ENCODE data around the gene CASP14. TPM values are rescaled to one million over a fixed set of nuclear protein-coding genes. Genes with fewer than 3 reads are reported as not detected.

CASP14 gene
- total RNA-seq, 1 experiment from 2014 or later, result not detected

DNA sequence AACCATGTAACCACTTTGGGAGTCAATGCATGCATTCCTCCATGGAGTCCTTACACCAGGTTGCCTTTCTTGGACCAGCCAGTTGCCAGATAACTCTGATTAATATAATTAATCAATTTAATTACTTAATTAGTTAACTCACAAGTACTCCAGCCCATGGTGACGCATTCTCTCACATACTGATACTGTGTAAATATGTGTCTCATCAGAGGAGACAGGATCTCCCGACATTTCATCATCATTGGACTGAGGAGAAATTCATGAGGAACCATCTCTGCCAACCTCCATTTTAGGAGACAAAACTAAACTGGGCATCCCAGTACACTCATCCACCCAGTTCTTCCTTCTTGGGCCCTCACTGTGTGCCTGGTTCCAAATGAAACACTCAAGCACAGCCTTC is 6.5 kb upstream of the CASP14 start (continued):
- TF ChIP-seq, protein P1, sequence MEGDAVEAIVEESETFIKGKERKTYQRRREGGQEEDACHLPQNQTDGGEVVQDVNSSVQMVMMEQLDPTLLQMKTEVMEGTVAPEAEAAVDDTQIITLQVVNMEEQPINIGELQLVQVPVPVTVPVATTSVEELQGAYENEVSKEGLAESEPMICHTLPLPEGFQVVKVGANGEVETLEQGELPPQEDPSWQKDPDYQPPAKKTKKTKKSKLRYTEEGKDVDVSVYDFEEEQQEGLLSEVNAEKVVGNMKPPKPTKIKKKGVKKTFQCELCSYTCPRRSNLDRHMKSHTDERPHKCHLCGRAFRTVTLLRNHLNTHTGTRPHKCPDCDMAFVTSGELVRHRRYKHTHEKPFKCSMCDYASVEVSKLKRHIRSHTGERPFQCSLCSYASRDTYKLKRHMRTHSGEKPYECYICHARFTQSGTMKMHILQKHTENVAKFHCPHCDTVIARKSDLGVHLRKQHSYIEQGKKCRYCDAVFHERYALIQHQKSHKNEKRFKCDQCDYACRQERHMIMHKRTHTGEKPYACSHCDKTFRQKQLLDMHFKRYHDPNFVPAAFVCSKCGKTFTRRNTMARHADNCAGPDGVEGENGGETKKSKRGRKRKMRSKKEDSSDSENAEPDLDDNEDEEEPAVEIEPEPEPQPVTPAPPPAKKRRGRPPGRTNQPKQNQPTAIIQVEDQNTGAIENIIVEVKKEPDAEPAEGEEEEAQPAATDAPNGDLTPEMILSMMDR (IDR thresholded peaks at IDR 0.05 in 2 of 3, conservative IDR thresholded peaks at IDR 0.05 in 1 of 3; ENCODE audit: borderline replicate concordance in 1 of 3, insufficient read depth in 1 of 3, low read depth in 2 of 3, low read length in 2 of 3), result no peak
- TF ChIP-seq, protein P2, sequence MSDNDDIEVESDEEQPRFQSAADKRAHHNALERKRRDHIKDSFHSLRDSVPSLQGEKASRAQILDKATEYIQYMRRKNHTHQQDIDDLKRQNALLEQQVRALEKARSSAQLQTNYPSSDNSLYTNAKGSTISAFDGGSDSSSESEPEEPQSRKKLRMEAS (IDR thresholded peaks at IDR 0.05), result no peak
- TF ChIP-seq EZH2 (IDR thresholded peaks at IDR 0.05), result no peak
- TF ChIP-seq CEBPB (IDR thresholded peaks at IDR 0.05; ENCODE audit: low read depth), result no peak
- no peak for TF ChIP-seq EGR1 (IDR thresholded peaks at IDR 0.05; ENCODE audit: low read depth)

DNA sequence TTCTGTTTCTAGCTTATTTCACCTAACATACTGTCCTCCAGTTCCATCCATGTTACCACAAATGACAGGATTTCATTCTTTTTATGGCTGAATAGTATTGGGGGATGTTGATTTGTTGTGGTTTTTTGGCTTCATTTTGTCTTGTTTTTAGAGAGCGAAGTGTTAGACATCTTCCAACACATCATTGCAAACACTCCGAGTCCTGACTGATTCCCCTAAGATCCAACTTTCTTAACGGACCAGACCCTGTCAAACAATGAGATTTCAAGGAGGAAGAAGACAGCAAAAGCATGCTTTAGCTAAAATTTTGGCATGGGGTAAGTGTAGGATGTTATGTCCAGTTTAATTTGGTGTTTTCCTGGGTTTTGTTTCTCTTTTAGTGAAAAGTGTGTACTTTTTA is 3.8 kb upstream of the CASP14 start:
- Histone ChIP-seq H3K9me3 (ENCODE audit: control insufficient read depth in 1 of 2, insufficient read depth in 1 of 2, low read depth in 1 of 2, low read length in 2 of 2) (no peaks in the 10 kb centered on the region), H3K79me2 (ENCODE audit: insufficient read depth, low read length) (no peaks in the 10 kb centered on the region), H2AFZ (ENCODE audit: low read depth, low read length, poor library complexity, severe bottlenecking) (no peak overlapping the region), H3K4me3 (replicated peaks in 1 of 2; ENCODE audit: low read depth in 1 of 2, low read length in 2 of 2) (no peak overlapping the region), H3K27ac (ENCODE audit: low read depth, low read length) (no peak overlapping the region), H3K4me1 (ENCODE audit: control insufficient read depth in 1 of 2, insufficient read depth in 2 of 2, low read length in 2 of 2) (no peaks in the 10 kb centered on the region), H3K36me3 (ENCODE audit: control insufficient read depth in 1 of 2, insufficient read depth in 2 of 2, low read length in 2 of 2) (no peaks in the 10 kb centered on the region), H3K27me3 (ENCODE audit: insufficient read depth, low read length) (peaks cover 54% of the 10 kb centered on the region), H3K9ac (ENCODE audit: low read length) (no peak overlapping the region), H3K4me2 (ENCODE audit: low read length) (no peak overlapping the region), H3K9me2 (ENCODE audit: insufficient read depth) (no peaks in the 10 kb centered on the region), H4K20me1 (ENCODE audit: insufficient read depth) (no peaks in the 10 kb centered on the region)
- no TSS peak for BruUV-seq (replicated peaks)
- intact Hi-C loops (cut with micrococcal nuclease), result no loop called here
- RAD21 ChIA-PET (ENCODE audit: low non-redundant PET in 1 of 2, low total read pairs in 2 of 2, uncharacterized antibody in 2 of 2, unreplicated experiment in 2 of 2), result no interaction called here
- ATAC-seq (no peak), DNase-seq (ENCODE audit: low read depth, low spot score) (no peak)
- POLR2A ChIA-PET, result no interaction called here
- CTCF ChIA-PET, result no interaction called here
- TF ChIP-seq POLR2A (IDR thresholded peaks at IDR 0.05; ENCODE audit: borderline replicate concordance, extremely low read depth, insufficient read depth, insufficient read length), result no peak
- no peak for TF ChIP-seq ZFX (IDR thresholded peaks at IDR 0.05)
- TF ChIP-seq CBX3 (IDR thresholded peaks at IDR 0.05; ENCODE audit: low read depth), result no peak
- no peak for TF ChIP-seq YY1 (IDR thresholded peaks at IDR 0.05; ENCODE audit: extremely low read depth, insufficient replicate concordance, low read depth, low read length)
- no peak for TF ChIP-seq RAD21 (IDR thresholded peaks at IDR 0.05; ENCODE audit: low read depth)
- TF ChIP-seq SIN3A (IDR thresholded peaks at IDR 0.05; ENCODE audit: low read depth), result no peak
- no peak for TF ChIP-seq FOSL1 (IDR thresholded peaks at IDR 0.05; ENCODE audit: low read depth)
- TF ChIP-seq, protein P3, sequence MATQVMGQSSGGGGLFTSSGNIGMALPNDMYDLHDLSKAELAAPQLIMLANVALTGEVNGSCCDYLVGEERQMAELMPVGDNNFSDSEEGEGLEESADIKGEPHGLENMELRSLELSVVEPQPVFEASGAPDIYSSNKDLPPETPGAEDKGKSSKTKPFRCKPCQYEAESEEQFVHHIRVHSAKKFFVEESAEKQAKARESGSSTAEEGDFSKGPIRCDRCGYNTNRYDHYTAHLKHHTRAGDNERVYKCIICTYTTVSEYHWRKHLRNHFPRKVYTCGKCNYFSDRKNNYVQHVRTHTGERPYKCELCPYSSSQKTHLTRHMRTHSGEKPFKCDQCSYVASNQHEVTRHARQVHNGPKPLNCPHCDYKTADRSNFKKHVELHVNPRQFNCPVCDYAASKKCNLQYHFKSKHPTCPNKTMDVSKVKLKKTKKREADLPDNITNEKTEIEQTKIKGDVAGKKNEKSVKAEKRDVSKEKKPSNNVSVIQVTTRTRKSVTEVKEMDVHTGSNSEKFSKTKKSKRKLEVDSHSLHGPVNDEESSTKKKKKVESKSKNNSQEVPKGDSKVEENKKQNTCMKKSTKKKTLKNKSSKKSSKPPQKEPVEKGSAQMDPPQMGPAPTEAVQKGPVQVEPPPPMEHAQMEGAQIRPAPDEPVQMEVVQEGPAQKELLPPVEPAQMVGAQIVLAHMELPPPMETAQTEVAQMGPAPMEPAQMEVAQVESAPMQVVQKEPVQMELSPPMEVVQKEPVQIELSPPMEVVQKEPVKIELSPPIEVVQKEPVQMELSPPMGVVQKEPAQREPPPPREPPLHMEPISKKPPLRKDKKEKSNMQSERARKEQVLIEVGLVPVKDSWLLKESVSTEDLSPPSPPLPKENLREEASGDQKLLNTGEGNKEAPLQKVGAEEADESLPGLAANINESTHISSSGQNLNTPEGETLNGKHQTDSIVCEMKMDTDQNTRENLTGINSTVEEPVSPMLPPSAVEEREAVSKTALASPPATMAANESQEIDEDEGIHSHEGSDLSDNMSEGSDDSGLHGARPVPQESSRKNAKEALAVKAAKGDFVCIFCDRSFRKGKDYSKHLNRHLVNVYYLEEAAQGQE (IDR thresholded peaks at IDR 0.05; ENCODE audit: low read depth), result no peak
- TF ChIP-seq, protein P4, sequence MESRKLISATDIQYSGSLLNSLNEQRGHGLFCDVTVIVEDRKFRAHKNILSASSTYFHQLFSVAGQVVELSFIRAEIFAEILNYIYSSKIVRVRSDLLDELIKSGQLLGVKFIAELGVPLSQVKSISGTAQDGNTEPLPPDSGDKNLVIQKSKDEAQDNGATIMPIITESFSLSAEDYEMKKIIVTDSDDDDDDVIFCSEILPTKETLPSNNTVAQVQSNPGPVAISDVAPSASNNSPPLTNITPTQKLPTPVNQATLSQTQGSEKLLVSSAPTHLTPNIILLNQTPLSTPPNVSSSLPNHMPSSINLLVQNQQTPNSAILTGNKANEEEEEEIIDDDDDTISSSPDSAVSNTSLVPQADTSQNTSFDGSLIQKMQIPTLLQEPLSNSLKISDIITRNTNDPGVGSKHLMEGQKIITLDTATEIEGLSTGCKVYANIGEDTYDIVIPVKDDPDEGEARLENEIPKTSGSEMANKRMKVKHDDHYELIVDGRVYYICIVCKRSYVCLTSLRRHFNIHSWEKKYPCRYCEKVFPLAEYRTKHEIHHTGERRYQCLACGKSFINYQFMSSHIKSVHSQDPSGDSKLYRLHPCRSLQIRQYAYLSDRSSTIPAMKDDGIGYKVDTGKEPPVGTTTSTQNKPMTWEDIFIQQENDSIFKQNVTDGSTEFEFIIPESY (IDR thresholded peaks at IDR 0.05; ENCODE audit: extremely low read depth, insufficient replicate concordance, low read length), result no peak
- no peak for TF ChIP-seq POLR2AphosphoS5 (IDR thresholded peaks at IDR 0.05; ENCODE audit: low read depth, low read length)
- TF ChIP-seq, protein P2 (IDR thresholded peaks at IDR 0.05), result no peak
- TF ChIP-seq, protein P1 (IDR thresholded peaks at IDR 0.05 in 2 of 3, conservative IDR thresholded peaks at IDR 0.05 in 1 of 3; ENCODE audit: borderline replicate concordance in 1 of 3, insufficient read depth in 1 of 3, low read depth in 2 of 3, low read length in 2 of 3), result no peak
